Spleen (tissue), 11 donors: ENCODE measurements around the gene LAMA4. TPM values are rescaled to one million over a fixed set of nuclear protein-coding genes. Genes with fewer than 3 reads are reported as not detected.

Experiments
- DNase-seq: peaks from one replicate; pipeline ENCODE4 v3.0.0-alpha.2; 2020
- H3K27ac ChIP-seq, 8 donors: fragments of 200-600 bp; sonication (generic) in 7 of 8; 1 replicate in 4 of 8; 2 replicates in 4 of 8; pipeline versions ENCODE4 v1.5.0 to v1.8.0; 2016 to 2021; ENCODE audit warnings: inconsistent platforms in 4 of 8, mild to moderate bottlenecking in 4 of 8, moderate library complexity in 1 of 8
- H3K27me3 ChIP-seq, 7 donors: fragments of 200-600 bp; sonication (generic) in 6 of 7; replicated peaks in 1 of 7; 1 replicate in 4 of 7; 2 replicates in 3 of 7; pipeline versions ENCODE4 v1.5.0 to v1.8.0; 2016 to 2021; ENCODE audit warnings: inconsistent platforms in 3 of 7, mild to moderate bottlenecking in 1 of 7
- H3K36me3 ChIP-seq, 6 donors: fragments of 200-600 bp; sonication (generic) in 5 of 6; 1 replicate in 4 of 6; 2 replicates in 2 of 6; pipeline versions ENCODE4 v1.5.0 to v1.8.0; 2016 to 2021; ENCODE audit warnings: inconsistent platforms in 2 of 6
- H3K4me1 ChIP-seq, 6 donors: fragments of 200-600 bp; sonication (generic) in 5 of 6; 1 replicate in 3 of 6; 2 replicates in 3 of 6; pipeline versions ENCODE4 v1.5.0 to v1.8.0; 2016 to 2021; ENCODE audit warnings: inconsistent platforms in 3 of 6
- H3K4me3 ChIP-seq, 8 donors: fragments of 200-600 bp; sonication (generic) in 7 of 8; 1 replicate in 4 of 8; 2 replicates in 4 of 8; pipeline versions ENCODE4 v1.5.0 to v1.8.0; 2016 to 2021; ENCODE audit warnings: inconsistent platforms in 4 of 8, mild to moderate bottlenecking in 4 of 8, moderate library complexity in 2 of 8
- H3K9me3 ChIP-seq, 8 donors: fragments of 200-600 bp; sonication (generic) in 7 of 8; 1 replicate in 4 of 8; 2 replicates in 4 of 8; pipeline versions ENCODE4 v1.5.0 to v1.8.0; 2016 to 2021; ENCODE audit warnings: inconsistent platforms in 4 of 8
- CTCF ChIP-seq, 11 experiments: fragments of 200-600 bp in 7 of 11; fragments of 450-650 bp in 4 of 11; sonication (generic) in 4 of 11; IDR thresholded peaks in 8 of 11; conservative IDR thresholded peaks in 3 of 11; 1 replicate in 7 of 11; 2 replicates in 4 of 11; pipeline versions ENCODE4 v1.4.0 to v1.8.0; 2016 to 2021; ENCODE audit warnings: antibody characterized with exemption in 11 of 11, inconsistent platforms in 4 of 11, mild to moderate bottlenecking in 1 of 11
- POLR2A ChIP-seq, 3 donors: fragments of 450-650 bp; IDR thresholded peaks; one replicate each; pipeline ENCODE4 v1.5.1; 2017; ENCODE audit warnings: antibody characterized with exemption in 3 of 3, mild to moderate bottlenecking in 1 of 3
- POLR2AphosphoS5 ChIP-seq, 3 donors: sonication (generic); formaldehyde crosslinking; IDR thresholded peaks; one replicate each; pipeline ENCODE4 v1.5.1; 2017; ENCODE audit warnings: antibody characterized with exemption in 3 of 3
- WGBS, 5 donors: extraction: QIAGEN DNeasy Blood & Tissue Kit in 3 of 5; methylation state at CpG; one replicate each; pipeline versions ENCODE4 v1.1.5 to v1.1.7; 2013 to 2018; 5-methylcytosine and 5-hydroxymethylcytosine counted together
- intact Hi-C: fragments of 100-400 bp; cut with DNase I; formaldehyde crosslinking; loops from one replicate; pipeline ENCODE4 v1.15.0; 2023; ENCODE audit warnings: low total_unique reads
- polyA plus RNA-seq, 3 donors: library from polyadenylated mRNA; stranded (reverse); fragments of 200-250 nt; gene quantifications; one replicate each; pipeline ENCODE4 v1.2.1, GENCODE V29; 2013
- total RNA-seq, 7 donors: library from RNA; depleted of rRNA in 3 of 7; stranded (reverse); fragments of >200 nt in 3 of 7; fragmentation: NEBNext Ultra II Directional in 4 of 7; extraction: Animal tissue kit (Norgen Biotek cat#: 25700) in 4 of 7; gene quantifications; one replicate each; pipeline versions ENCODE4 v1.1.0 to v1.2.1, GENCODE V29; 2016 to 2021
- donor health status: healthy with polysubstance abuse.
- donor health status: DM: no; HTN: no; CAD: no; lungs with moderate emphysema.
- donor health status: DM: no; HTN: no; CAD: no.
- donor health status: Bipolar disorder and iron deficiency.
- donor health status: healthy.
- donor health status: DM: no; HTN: no; CAD: no.
- donor health status: DM: yes; HTN: yes; CAD: no.

Gene LAMA4
- total and polyA plus RNA-seq, 10 donors = 0.76 to 3.7 (median 2.5) TPM

- Histone ChIP-seq H3K27ac (no peak overlapping the region), H3K27me3 (no peaks in the 10 kb centered on the region), H3K9me3 (no peaks in the 10 kb centered on the region), H3K4me3 (no peak overlapping the region), H3K4me1 (no peaks in the 10 kb centered on the region), H3K36me3 (no peaks in the 10 kb centered on the region)
- TF ChIP-seq POLR2AphosphoS5 (IDR thresholded peaks at IDR 0.05) = no peak
- no peak for TF ChIP-seq CTCF (IDR thresholded peaks at IDR 0.05 in 8 of 11, conservative IDR thresholded peaks at IDR 0.05 in 3 of 11)
- no peak for TF ChIP-seq POLR2A (IDR thresholded peaks at IDR 0.05)
- intact Hi-C loops = no loop called here
- DNase-seq = no peak
- WGBS, 5 donors = 76 to 90% (median 81%) methylated on average over 3 of the region's 3 CpGs
Observed at GRCh38 chr6:112130878-112131277, 123.5 kb downstream of the LAMA4 start.

GRCh38 chr6:112128208-112128607 is 126.2 kb downstream of the LAMA4 start:
- H3K9me3 ChIP-seq = no peaks in the 10 kb centered on the region
- no peaks in the 10 kb centered on the region for H3K36me3 ChIP-seq
- intact Hi-C loops = no loop called here
- no peak overlapping the region for H3K27ac ChIP-seq
- no peaks in the 10 kb centered on the region for H3K4me1 ChIP-seq
- no peak for DNase-seq
- TF ChIP-seq POLR2A (IDR thresholded peaks at IDR 0.05) = no peak
- TF ChIP-seq POLR2AphosphoS5 (IDR thresholded peaks at IDR 0.05) = no peak
- TF ChIP-seq CTCF (IDR thresholded peaks at IDR 0.05 in 8 of 11, conservative IDR thresholded peaks at IDR 0.05 in 3 of 11) = no peak
- 91 to 97% (median 96%) methylated on average over 5 of the region's 5 CpGs for WGBS, 5 donors
- H3K4me3 ChIP-seq = no peak overlapping the region
- no peaks in the 10 kb centered on the region for H3K27me3 ChIP-seq

GRCh38 chr6:112123982-112124381 is 130.4 kb downstream of the LAMA4 start:
- Histone ChIP-seq H3K9me3 (no peaks in the 10 kb centered on the region), H3K4me3 (no peak overlapping the region), H3K27me3 (no peaks in the 10 kb centered on the region), H3K36me3 (no peaks in the 10 kb centered on the region), H3K27ac (no peak overlapping the region), H3K4me1 (no peaks in the 10 kb centered on the region)
- 84 to 100% (median 92%) methylated on average over 1 of the region's 1 CpG for WGBS, 5 donors
- DNase-seq = no peak
- no peak for TF ChIP-seq POLR2A (IDR thresholded peaks at IDR 0.05)
- no peak for TF ChIP-seq CTCF (IDR thresholded peaks at IDR 0.05 in 8 of 11, conservative IDR thresholded peaks at IDR 0.05 in 3 of 11)
- no peak for TF ChIP-seq POLR2AphosphoS5 (IDR thresholded peaks at IDR 0.05)
- intact Hi-C loops = no loop called here

- Histone ChIP-seq H3K27ac (no peak overlapping the region), H3K27me3 (no peaks in the 10 kb centered on the region), H3K9me3 (no peaks in the 10 kb centered on the region), H3K36me3 (no peaks in the 10 kb centered on the region), H3K4me1 (no peaks in the 10 kb centered on the region), H3K4me3 (no peak overlapping the region)
- no peak for DNase-seq
- TF ChIP-seq POLR2AphosphoS5 (IDR thresholded peaks at IDR 0.05) (no peak), POLR2A (IDR thresholded peaks at IDR 0.05) (no peak), CTCF (IDR thresholded peaks at IDR 0.05 in 8 of 11, conservative IDR thresholded peaks at IDR 0.05 in 3 of 11) (no peak)
- 56 to 64% (median 61%) methylated on average over 2 of the region's 2 CpGs for WGBS, 5 donors
- intact Hi-C loops = no loop called here
Observed at GRCh38 chr6:112122756-112123155, 131.6 kb downstream of the LAMA4 start.
